ENCODE data around the gene TACR1. TPM values are rescaled to one million over a fixed set of nuclear protein-coding genes. Genes with fewer than 3 reads are reported as not detected.

TACR1 gene
- total and polyA plus RNA-seq, 8 donors, result 0.07 to 0.40 (median 0.09) TPM

GRCh38 chr2:75134860-75135259 is 64.5 kb downstream of the TACR1 start:
- intact Hi-C loops (cut with DNase I), result no loop called here
- Histone ChIP-seq H3K4me1 (no peaks in the 10 kb centered on the region), H3K4me3 (no peak overlapping the region), H3K27ac (no peak overlapping the region), H3K9me3 (no peaks in the 10 kb centered on the region), H3K27me3 (no peaks in the 10 kb centered on the region), H3K36me3 (no peaks in the 10 kb centered on the region)
- no peak for FAIRE-seq
- 75 to 81% methylated on average over 1 of the region's 1 CpG for WGBS, 2 donors
- no peak for DNase-seq
- no peak for ATAC-seq
- TF ChIP-seq, protein P1, sequence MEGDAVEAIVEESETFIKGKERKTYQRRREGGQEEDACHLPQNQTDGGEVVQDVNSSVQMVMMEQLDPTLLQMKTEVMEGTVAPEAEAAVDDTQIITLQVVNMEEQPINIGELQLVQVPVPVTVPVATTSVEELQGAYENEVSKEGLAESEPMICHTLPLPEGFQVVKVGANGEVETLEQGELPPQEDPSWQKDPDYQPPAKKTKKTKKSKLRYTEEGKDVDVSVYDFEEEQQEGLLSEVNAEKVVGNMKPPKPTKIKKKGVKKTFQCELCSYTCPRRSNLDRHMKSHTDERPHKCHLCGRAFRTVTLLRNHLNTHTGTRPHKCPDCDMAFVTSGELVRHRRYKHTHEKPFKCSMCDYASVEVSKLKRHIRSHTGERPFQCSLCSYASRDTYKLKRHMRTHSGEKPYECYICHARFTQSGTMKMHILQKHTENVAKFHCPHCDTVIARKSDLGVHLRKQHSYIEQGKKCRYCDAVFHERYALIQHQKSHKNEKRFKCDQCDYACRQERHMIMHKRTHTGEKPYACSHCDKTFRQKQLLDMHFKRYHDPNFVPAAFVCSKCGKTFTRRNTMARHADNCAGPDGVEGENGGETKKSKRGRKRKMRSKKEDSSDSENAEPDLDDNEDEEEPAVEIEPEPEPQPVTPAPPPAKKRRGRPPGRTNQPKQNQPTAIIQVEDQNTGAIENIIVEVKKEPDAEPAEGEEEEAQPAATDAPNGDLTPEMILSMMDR (IDR thresholded peaks at IDR 0.05), result no peak

GRCh38 chr2:75133621-75134570 is 65.4 kb downstream of the TACR1 start:
- WGBS, 2 donors, result 74 to 81% methylated on average over 9 of the region's 9 CpGs
- no peaks in the 10 kb centered on the region for H3K36me3 ChIP-seq
- TF ChIP-seq, protein P1 (IDR thresholded peaks at IDR 0.05), result no peak
- intact Hi-C loops (cut with DNase I), result no loop called here
- no peak overlapping the region for H3K27ac ChIP-seq
- H3K4me1 ChIP-seq, result no peaks in the 10 kb centered on the region
- no peak overlapping the region for H3K4me3 ChIP-seq
- ATAC-seq, result no peak
- DNase-seq, result no peak
- no peak for FAIRE-seq
- no peaks in the 10 kb centered on the region for H3K27me3 ChIP-seq
- no peaks in the 10 kb centered on the region for H3K9me3 ChIP-seq

DNA sequence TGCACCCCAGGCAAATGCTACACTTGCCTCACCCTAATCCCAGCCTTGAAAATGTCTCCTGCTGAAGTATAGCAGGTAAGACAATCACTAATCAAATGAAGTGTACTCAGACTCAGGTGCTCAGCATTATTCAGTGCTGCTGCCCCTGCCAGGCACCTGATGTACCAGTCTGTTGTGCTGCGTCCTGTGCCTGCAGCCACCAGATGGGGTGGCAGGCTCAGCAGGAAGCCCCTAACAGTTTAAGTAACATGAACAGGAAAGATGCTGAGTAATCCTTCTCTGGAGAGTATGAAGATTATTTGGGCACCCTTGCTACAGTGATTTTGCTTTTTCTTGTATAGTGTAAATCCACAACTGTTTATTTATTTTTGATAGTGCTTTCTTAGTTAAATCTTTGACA is 69.1 kb downstream of the TACR1 start:
- WGBS, 2 donors, result 31 to 50% methylated on average over 1 of the region's 1 CpG
- TF ChIP-seq, protein P1 (IDR thresholded peaks at IDR 0.05), result no peak
- no peaks in the 10 kb centered on the region for H3K9me3 ChIP-seq
- no peak overlapping the region for H3K27ac ChIP-seq
- no peak overlapping the region for H3K4me3 ChIP-seq
- DNase-seq (no peak), ATAC-seq (no peak), FAIRE-seq (no peak)
- no peaks in the 10 kb centered on the region for H3K4me1 ChIP-seq
- intact Hi-C loops (cut with DNase I), result no loop called here
- H3K36me3 ChIP-seq, result no peaks in the 10 kb centered on the region
- H3K27me3 ChIP-seq, result no peaks in the 10 kb centered on the region

- intact Hi-C loops (cut with DNase I), result no loop called here
- TF ChIP-seq, protein P1 (IDR thresholded peaks at IDR 0.05), result no peak
- Histone ChIP-seq H3K9me3 (no peaks in the 10 kb centered on the region), H3K4me3 (no peak overlapping the region), H3K36me3 (no peaks in the 10 kb centered on the region), H3K27ac (no peak overlapping the region), H3K4me1 (no peaks in the 10 kb centered on the region), H3K27me3 (no peaks in the 10 kb centered on the region)
- WGBS, 2 donors, result 31 to 42% methylated on average over 6 of the region's 6 CpGs
- ATAC-seq, result no peak
- no peak for FAIRE-seq
- no peak for DNase-seq
Observed at GRCh38 chr2:75123876-75124275, 75.4 kb downstream of the TACR1 start.
